ENCODE measurements around the gene STK25.

DNA sequence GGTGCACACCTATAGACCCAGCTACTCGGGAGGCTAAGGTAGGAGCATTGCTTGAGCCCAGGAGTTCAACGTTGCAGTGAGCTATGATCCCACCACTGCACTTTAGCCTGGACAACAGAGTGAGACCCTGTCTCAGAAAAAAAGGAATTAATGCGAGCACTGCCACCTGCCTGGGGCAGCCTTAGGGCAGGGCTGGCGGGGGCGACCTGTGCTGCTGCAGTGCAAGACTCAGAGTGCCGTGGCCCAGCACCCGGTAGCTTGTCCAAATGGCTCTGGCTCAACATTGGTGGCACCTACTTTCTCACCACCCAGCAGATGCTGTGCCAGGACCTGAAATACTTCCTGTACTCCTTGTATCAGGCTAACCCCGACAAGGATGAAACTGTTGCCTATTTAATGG, 30.2 kb downstream of the STK25 start:
- TF ChIP-seq MYC (IDR thresholded peaks at IDR 0.05; ENCODE audit: borderline replicate concordance, low read length) (no peak), HOXA7 (CRISPR knock-in tag; IDR thresholded peaks at IDR 0.05) (no peak), NFE2L2 (conservative IDR thresholded peaks at IDR 0.05; ENCODE audit: low read length) (no peak), POLR2A (IDR thresholded peaks at IDR 0.05; ENCODE audit: low read length) (no peak), MAZ (IDR thresholded peaks at IDR 0.05; ENCODE audit: borderline replicate concordance, low read depth, low read length) (no peak), ATOH8 (CRISPR knock-in tag; IDR thresholded peaks at IDR 0.05; ENCODE audit: low read depth) (no peak), POLR2AphosphoS2 (conservative IDR thresholded peaks at IDR 0.05; ENCODE audit: low read length) (no peak), CHD2 (IDR thresholded peaks at IDR 0.05; ENCODE audit: low read length, partially characterized antibody) (no peak), EP300 (IDR thresholded peaks at IDR 0.05) (no peak), BHLHE40 (IDR thresholded peaks at IDR 0.05; ENCODE audit: low read depth, low read length) (no peak)

All from A549 (cell line).